ENCODE results near the gene CD274.
"Not testable (repeated sequence)": the region's sequence is repeated elsewhere in the genome, so short reads cannot be mapped to it uniquely, and the experiment has no call there.

CD274 gene

DNA sequence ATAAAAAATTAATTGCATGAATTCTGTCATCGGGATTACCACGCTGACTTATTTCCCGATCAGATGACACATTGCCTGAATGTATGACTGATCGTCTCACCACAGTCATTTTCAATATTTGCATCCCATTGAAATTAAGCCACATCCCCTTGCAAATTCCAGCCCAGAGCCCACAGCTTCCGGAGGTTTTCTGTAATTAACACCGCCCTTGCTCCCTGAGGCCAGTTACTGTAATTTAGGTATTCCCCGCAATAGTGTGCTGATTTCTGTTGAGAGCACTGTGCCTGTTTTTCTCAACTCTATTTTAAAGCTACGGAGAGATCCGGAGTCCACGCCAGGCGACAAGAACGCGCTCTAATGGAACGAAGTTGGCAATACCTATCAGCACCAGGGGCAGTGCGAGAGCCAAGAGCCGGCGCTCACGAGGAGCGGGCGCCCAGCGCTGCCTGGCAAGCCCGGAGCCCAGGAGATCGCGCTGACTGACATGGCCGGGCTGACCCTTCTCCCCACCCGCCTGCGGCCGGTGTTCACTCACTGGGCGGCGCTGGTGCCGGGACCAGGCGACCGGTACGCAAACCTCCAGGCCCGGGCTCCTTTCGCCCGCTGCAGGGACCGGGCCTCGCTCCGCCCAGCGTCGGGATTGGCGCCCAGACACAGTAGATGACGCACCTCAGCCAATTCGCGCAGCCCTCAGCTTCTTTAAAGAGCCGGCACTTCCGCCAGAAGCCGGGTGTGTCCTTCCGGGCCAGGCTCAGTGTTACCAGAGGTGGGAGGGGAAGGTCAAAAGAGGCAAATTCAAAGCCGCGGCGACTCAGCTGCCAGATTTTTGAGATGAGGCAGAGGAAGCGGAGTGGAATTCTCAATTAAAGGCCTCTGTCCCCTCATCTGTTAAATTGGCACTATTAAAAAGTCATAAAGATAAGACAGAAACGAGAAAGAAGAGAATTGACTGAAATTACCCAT is 12.8 kb upstream of the CD274 start, which contains the start of gene PLGRKT:
TSS of gene PLGRKT (minus strand) at position 672 of the 963 bp plus-strand sequence. CDS start 5,948 bp downstream, outside the sequence.
- in situ Hi-C loops (cut with MboI; ENCODE audit: low sequenced_read_pairs): loop anchor here (10.0 kb wide), 1 partner anchor 683 kb away; no protein-coding TSS in a partner anchor

DNA sequence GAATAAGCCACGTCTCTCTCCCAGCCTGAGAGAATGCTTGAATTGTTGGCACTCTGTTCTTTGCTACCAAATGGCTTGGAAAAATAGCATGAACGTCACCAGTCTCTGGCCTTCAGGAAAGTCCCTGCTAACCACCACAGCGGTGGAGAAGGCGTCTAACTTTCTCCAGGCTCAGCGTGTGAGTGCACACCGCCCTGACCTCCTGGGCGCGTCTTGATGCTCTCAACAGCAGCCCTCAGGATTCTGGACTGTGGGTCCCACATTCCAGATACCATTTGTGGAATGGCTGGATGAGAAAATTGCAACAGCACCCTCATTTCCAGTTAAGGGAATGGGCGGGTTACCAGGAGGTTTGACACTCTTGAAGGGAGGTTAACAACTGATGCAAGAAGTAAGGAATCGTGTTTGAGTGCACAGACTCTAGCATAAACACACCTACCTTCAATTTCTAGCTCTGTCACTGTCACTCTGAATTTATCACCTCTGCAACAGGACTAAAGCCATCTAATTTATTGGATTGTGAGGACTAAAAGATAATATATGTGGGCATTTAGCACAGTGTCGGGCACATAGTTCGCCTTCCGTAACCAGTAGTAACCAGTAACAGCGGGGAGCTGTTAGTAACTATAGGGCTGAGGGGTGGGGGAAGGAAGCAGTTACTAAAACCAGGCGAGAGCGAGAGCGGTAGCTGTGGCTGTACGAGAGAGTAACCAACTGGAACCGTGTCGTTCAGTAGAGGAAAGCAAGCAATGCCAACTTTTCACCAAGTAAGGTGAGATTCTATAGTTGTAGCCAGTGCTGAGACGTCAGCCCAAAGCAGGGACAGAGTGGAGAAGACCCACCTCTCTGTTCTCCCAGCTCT is 11.8 kb upstream of the CD274 start:
- in situ Hi-C loops (cut with MboI; ENCODE audit: low sequenced_read_pairs): loop anchor here (10.0 kb wide), 1 partner anchor 684 kb away; no protein-coding TSS in a partner anchor

DNA sequence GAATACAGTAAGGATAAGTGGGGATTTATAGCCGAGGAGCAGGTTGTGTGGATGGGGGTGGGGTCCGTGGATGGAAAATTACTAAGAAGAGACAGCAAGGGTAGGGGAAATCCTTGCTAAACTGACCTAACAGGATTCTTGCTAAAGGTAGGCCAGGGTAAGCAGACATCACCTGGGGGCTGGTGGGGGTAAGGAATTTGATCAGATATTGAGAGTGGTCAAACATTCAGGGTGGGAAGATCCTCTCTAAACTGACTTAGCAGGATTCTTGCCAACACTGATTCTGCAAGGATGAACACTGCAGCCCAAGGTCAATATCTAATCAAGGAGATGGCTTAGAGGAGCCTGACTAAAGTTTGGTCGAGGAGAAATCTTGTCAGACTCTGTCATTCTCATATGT is 9.9 kb upstream of the CD274 start:
- in situ Hi-C loops (cut with MboI; ENCODE audit: low sequenced_read_pairs): no loop called here

DNA sequence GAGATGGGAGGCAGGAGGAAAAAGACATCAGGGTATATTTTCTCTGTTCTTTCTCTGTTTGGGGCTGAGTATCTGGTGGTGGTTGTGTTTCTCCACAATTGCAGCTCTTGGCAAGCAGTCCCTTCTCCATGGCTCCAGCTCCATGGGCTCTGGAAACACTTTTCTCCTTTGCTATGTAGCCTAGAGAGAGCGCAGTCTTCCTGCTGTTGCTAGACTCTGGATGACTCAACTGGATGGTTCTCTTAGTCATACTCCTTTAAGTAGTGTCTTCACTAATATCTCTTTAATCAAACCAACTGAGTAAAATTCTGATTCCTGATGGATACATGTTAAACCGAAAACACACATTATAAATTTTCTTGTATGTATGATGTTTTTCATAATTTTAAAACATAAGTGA is 9.3 kb upstream of the CD274 start:
- in situ Hi-C loops (cut with MboI; ENCODE audit: low sequenced_read_pairs): no loop called here

DNA sequence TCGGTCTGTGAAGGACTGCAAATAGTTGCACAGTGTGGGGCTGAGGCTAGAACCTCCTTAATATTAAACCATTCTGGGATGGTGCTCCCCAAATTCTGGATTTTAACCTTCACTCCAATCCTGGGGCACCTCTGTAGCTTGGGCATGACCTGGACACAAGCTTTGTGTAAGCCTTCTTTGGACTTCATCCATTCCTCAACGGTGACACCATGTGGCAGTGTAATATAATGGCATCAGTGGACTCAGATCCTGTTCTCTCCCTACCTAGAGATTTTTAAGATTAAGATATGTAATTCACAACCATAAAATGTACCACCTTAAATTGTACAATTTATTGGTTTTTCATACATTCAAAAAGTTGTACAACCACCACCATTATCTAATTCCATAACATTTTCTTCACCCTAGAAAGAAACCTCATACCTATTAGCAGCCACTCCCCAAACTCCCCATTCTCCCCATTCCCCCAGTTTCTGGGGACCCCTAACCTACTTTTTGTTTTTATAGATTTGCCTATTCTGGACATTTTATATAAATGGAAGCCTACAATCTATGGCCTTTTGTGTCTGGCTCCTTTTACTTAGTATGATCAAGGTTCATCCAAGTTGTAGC is 7.8 kb upstream of the CD274 start:
- in situ Hi-C loops (cut with MboI; ENCODE audit: low sequenced_read_pairs): no loop called here

DNA sequence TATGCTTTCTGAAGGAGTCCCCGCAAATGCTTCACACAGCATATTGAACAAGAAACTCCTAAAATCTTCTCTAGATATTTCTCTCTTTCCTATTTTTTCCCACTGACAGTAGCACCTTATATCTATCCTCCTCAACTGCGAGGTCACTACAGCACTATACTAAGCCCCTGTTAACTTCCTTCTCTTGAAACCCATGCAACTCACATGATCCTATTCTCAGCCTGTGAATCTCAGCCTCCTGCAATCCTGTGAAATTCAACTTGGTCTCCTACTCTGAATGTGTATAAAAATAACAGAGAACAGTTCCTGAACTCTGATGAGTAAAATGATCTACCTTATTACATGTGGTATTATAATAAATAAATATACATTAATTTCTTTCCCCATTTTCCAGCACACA is 6.5 kb upstream of the CD274 start:
- in situ Hi-C loops (cut with MboI; ENCODE audit: low sequenced_read_pairs): no loop called here

DNA sequence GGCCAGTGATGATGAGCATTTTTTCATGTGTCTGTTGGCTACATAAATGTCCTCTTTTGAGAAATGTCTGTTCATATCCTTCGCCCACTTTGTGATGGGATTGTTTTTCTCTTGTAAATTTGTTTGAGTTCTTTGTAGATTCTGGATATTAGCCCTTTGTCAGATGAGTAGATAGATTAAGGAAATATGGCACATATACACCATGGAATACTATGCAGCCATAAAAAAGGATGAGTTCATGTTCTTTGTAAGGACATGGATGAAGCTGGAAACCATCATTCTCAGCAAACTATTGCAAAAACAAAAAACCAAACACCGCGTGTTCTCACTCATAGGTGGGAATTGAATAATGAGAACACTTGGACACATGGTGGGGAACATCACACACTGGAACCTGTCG is 5.2 kb upstream of the CD274 start:
- in situ Hi-C loops (cut with MboI; ENCODE audit: low sequenced_read_pairs): not testable (repeated sequence)

DNA sequence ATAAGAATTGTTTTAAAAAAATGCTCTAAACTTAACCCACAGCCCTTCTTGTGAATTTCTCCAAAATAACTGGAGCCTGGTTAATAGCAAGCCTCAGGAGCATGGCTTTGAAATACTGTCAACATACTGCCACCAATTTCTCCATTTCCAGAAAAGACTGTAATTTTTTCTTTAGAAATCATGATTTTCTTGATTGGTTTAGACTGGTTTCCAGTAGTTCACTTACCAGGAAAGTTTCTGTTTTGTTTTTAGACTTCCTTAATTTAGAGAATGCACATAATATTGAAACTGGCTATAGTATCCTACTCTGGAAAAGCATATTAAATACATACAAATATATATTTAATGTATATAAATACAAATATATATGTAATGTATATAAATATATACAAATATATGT is 4.5 kb upstream of the CD274 start:
- in situ Hi-C loops (cut with MboI; ENCODE audit: low sequenced_read_pairs): no loop called here

DNA sequence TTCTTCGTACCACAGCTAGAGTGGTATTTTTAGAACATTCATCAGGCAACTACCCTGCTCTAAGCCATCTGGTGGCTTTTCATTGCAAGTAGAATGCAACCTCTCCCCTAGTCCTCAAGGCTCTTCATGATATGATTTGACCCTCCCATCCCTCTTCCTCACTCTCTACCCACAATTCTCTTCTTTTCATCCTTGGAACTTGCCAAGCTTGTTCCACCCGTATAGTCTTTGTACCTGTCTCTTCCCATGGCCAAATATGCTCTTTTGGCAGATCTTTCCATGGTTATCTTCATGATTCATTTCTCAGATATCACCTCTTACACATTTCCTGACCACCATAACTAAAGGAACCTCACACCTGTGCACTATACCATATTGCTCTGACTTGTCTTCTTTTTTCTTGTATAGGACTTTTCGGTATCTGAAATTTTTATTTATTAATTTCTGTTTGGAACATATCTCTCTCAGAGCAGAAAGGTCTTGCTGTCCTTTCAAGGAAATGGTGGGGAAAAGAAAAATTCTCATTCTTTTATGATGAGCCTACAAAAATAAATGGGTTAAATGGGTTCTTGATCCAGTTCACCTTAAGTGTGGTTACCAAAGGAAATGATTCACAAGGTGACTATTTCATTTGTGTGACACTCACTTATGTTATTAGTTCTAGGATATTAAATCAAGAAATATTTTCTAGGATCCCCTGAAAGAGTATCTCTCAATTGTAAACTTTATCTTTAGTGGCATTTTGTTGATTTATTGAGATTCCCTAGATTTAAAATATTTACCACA is 3.7 kb upstream of the CD274 start:
- in situ Hi-C loops (cut with MboI; ENCODE audit: low sequenced_read_pairs): no loop called here

DNA sequence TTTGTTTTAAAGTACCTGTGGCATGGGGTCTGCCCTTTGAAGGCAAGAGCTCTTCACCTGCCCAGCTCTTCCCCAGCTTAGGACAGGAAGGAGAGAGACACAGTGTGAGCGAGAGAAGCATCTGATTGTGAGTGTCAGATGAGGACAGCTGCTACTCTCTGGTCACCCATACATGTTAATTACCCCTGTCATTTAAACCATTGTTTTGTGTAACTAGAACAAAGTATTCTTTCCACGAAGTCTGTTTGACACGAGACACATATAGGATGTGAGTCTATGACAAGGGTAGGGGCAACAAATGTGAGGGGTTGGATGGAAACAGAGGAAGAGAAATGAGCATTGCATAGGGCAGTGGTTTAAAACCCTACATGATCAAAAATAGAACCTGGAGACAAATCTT is 3.0 kb upstream of the CD274 start:
- in situ Hi-C loops (cut with MboI; ENCODE audit: low sequenced_read_pairs): no loop called here

DNA sequence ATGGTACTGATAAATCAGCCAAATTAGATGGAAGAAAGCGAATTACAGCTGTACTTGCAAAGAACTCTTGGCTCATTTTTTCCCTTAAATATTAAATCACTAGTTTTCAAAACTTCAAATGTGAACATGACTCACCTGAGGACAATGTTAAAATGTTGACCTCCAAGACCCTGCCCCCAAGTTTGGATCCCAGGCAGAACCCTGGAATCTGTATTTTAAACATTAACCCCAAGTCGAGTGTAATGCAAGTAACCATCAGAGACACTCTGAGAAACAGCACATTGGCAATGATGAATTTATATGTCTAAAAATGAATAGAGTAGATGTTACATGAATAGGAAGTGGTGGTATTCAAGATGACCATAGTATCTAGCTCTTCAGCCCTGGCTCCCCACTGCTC is 2.3 kb upstream of the CD274 start:
- in situ Hi-C loops (cut with MboI; ENCODE audit: low sequenced_read_pairs): no loop called here

DNA sequence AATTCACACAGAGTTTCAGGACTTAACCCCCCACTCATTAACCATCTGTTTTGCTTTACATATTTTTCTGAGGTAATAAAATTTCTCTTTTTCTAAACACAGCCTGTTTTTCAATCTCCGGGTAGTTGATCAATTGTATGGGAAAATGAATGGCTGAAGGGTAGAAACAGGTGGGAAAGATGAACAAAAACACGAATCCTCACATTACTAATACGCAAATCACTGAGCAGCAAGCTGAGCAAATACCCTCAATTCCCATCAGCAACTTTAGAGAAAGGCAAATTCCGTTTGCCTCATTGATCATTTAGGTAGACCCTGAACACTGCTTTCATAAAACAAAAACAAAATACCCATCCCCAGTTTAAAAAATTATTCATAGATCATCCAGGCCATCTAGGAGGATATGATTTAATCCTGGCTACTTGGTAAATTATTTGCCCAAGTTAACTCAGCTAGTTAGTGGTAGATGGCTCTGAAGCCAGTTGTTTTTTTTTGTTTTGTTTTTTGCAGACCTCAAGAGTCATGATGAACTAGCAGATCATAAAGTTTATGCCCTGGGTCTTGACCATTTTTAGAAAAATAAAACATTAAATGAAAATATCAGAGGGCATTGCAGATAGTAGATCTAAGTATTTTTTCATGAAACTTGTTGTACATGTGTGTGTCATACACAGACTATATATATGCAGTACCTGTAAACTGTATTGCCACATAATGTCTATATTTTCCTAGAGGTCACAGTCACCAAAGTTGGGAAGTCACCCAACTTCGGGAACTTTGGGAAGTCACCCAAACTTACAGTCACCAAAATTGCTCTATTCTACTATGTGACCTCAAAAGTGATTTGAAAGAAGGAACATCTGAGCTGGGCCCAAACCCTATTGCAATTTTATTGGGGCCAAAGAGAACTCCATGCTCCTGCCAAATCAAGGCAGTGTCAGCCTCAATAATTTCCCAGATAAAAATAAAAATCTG is 1.6 kb upstream of the CD274 start:
- in situ Hi-C loops (cut with MboI; ENCODE audit: low sequenced_read_pairs): no loop called here

DNA sequence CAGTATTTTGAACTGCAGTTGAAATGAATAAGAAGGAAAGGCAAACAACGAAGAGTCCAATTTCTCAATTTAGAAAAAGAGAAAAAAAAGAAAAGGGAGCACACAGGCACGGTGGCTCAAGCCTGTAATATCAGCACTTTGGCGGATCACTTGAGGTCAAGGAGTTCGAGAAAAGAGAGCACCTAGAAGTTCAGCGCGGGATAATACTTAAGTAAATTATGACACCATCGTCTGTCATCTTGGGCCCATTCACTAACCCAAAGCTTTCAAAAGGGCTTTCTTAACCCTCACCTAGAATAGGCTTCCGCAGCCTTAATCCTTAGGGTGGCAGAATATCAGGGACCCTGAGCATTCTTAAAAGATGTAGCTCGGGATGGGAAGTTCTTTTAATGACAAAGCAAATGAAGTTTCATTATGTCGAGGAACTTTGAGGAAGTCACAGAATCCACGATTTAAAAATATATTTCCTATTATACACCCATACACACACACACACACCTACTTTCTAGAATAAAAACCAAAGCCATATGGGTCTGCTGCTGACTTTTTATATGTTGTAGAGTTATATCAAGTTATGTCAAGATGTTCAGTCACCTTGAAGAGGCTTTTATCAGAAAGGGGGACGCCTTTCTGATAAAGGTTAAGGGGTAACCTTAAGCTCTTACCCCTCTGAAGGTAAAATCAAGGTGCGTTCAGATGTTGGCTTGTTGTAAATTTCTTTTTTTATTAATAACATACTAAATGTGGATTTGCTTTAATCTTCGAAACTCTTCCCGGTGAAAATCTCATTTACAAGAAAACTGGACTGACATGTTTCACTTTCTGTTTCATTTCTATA is 602 bp upstream of the CD274 start:
- in situ Hi-C loops (cut with MboI; ENCODE audit: low sequenced_read_pairs): no loop called here

DNA sequence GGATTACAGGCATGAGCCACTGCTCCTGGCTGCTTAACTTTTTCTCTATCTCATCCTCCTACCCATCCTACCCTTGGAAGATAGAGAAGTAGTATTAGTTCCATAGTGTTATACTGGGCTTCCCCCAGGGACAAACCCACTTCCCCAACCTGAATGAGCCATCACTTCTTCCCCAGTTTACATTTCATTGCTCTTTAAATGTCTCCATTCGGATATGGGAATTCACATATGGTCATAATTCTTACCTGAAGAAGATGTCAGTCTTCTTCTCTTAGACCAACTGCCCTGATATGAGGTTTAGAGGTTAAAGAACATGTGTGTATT is 1.9 kb downstream of the CD274 start:
- in situ Hi-C loops (cut with MboI; ENCODE audit: low sequenced_read_pairs): no loop called here

DNA sequence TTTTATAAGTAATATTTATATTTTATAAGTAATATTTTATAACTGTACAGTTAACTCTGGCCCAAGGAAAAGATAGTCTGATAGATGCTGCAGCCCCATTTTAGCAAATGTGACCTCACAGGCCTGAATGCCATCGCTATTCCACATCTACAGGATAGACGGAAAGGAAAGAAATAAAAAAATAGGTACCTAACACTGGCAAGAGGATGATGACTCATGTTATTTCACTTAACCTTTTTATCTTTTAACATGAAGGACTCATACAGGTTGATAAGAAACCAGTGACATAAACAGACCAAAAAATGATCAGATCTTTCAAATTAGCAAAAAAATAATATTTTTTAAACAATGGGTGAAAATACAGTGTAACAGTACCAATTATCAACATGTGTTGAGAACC is 2.7 kb downstream of the CD274 start:
- in situ Hi-C loops (cut with MboI; ENCODE audit: low sequenced_read_pairs): no loop called here

DNA sequence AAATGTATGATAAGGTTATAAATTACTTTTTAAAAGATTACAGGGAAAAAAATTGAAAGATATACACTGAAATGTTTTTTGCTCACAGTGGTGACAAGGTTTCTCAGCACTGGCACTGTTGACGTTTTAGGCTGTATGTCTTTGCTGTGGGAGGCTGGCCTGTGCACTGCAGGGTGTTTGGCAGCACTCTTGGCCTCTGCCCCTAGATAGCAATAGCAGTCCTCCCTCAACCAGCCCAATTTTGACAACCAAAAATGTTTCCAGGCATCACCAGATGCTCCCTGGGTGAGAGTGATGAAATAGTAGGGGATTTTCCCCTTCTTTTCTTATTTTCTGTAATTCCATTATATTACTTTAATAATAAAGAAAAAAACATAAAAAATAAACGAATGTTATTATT is 3.3 kb downstream of the CD274 start:
- in situ Hi-C loops (cut with MboI; ENCODE audit: low sequenced_read_pairs): no loop called here

DNA sequence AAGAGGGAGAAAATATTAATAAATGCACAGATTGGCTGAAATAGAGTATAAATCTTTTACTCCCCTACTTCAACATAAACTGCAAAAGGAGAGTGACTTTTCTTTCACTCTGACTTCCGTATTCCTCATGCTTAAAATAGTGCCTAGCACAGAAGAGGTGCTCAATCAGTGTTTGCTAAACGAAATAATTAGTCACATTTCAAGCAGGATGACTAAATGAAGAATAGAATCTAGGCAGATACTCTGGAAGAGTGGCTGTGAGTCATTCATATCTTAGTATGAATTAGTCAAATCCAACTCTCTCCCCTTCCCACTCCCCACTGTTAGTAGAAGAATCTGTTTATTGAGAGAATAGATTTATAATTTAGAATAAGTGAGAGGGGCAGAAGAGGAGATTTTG is 4.8 kb downstream of the CD274 start:
- in situ Hi-C loops (cut with MboI; ENCODE audit: low sequenced_read_pairs): no loop called here

DNA sequence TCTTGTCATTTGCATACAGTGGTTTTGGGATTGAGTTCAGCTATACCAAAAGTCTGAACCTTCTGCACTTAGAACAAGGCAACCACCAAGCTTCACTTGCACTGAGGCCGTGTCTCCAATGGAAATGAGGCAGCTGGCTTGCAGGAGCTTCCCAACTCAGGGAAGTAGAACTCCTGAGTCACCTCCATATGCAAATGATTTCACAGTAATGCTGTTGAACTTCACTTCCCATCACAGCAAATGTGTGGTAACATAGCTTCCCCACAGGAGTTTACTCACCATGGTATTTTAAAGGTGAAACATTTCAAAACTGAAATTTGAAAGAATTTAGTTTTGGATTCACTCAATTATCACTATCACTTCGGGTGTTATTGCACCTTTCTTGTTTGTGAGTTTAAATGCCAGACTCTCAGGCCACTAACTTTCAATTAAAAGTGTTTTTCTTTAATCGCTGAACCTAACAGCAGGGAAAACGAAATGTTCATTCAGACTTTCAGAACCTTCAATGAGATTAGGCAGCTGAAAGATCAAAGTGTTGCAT is 9.0 kb downstream of the CD274 start:
- in situ Hi-C loops (cut with MboI; ENCODE audit: low sequenced_read_pairs): no loop called here
